ENCODE measurements around the gene STIM2. TPM values are rescaled to one million over a fixed set of nuclear protein-coding genes. Genes with fewer than 3 reads are reported as not detected.

STIM2 gene
- polyA plus RNA-seq, 3 donors: 8.6 to 16.5 (median 8.8) TPM

GRCh38 chr4:26958925-26959653 lies 98.4 kb downstream of the STIM2 start:
- no peak for TF ChIP-seq CTCF (IDR thresholded peaks at IDR 0.05)
- Mint-ChIP-seq H3K9me3 (peaks cover 0 to 3% (median 0%) of the 10 kb centered on the region in 7 donors), H3K27ac (no peak overlapping the region), H3K4me1 (no peaks in the 10 kb centered on the region), H3K4me3 (no peak overlapping the region), H3K36me3 (peaks cover 21 to 29% of the 10 kb centered on the region in 2 donors), H3K27me3 (ENCODE audit: low read depth in 3 of 3) (peaks cover 0 to 3% (median 0%) of the 10 kb centered on the region in 3 donors)
- Histone ChIP-seq H3K27me3 (ENCODE audit: control insufficient read depth in 2 of 2, insufficient read depth in 2 of 2, low read length in 2 of 2) (no peaks in the 10 kb centered on the region), H2AFZ (ENCODE audit: insufficient read depth, low read depth, low read length, poor library complexity, severe bottlenecking) (no peak overlapping the region), H4K20me1 (ENCODE audit: insufficient read depth, low read length) (peaks cover 4% of the 10 kb centered on the region), H3K4me3 (replicated peaks in 1 of 3; ENCODE audit: low read depth in 2 of 3, low read length in 3 of 3) (no peak overlapping the region), H3K4me1 (ENCODE audit: control insufficient read depth in 1 of 2, insufficient read depth in 2 of 2, low read length in 2 of 2) (no peaks in the 10 kb centered on the region), H3K27ac (ENCODE audit: low read depth in 1 of 2, low read length in 2 of 2) (no peak overlapping the region), H3K9me3 (replicated peaks in 1 of 2; ENCODE audit: control insufficient read depth in 1 of 2, insufficient read depth in 1 of 2, low read length in 2 of 2) (no peaks in the 10 kb centered on the region), H3K36me3 (replicated peaks in 1 of 2; ENCODE audit: control insufficient read depth in 1 of 2, insufficient read depth in 2 of 2, low read length in 2 of 2) (peaks cover 13 to 35% of the 10 kb centered on the region in 2 donors), H3K4me2 (replicated peaks; ENCODE audit: extremely low read depth, low read length, poor library complexity, severe bottlenecking) (no peak overlapping the region), H3K9ac (ENCODE audit: insufficient read depth, low read length, poor library complexity, severe bottlenecking) (no peak overlapping the region), H3K79me2 (ENCODE audit: insufficient read depth, low read length) (no peaks in the 10 kb centered on the region)
- no peak for DNase-seq
- intact Hi-C loops (cut with micrococcal nuclease): no loop called here
- 97% methylated on average over 3 of the region's 4 CpGs for WGBS (ENCODE audit: insufficient coverage)

GRCh38 chr4:26959654-26960047 lies 99.0 kb downstream of the STIM2 start:
- Mint-ChIP-seq H3K4me3 (no peak overlapping the region), H3K36me3 (peaks cover 21 to 32% of the 10 kb centered on the region in 2 donors), H3K4me1 (no peaks in the 10 kb centered on the region), H3K27ac (no peak overlapping the region), H3K9me3 (peaks cover 0 to 3% (median 0%) of the 10 kb centered on the region in 7 donors), H3K27me3 (ENCODE audit: low read depth in 3 of 3) (peaks cover 0 to 3% (median 0%) of the 10 kb centered on the region in 3 donors)
- Histone ChIP-seq H2AFZ (ENCODE audit: insufficient read depth, low read depth, low read length, poor library complexity, severe bottlenecking) (no peak overlapping the region), H3K4me3 (replicated peaks in 1 of 3; ENCODE audit: low read depth in 2 of 3, low read length in 3 of 3) (no peak overlapping the region), H3K4me1 (ENCODE audit: control insufficient read depth in 1 of 2, insufficient read depth in 2 of 2, low read length in 2 of 2) (no peaks in the 10 kb centered on the region), H3K36me3 (replicated peaks in 1 of 2; ENCODE audit: control insufficient read depth in 1 of 2, insufficient read depth in 2 of 2, low read length in 2 of 2) (peaks cover 13 to 35% of the 10 kb centered on the region in 2 donors), H3K27me3 (ENCODE audit: control insufficient read depth in 2 of 2, insufficient read depth in 2 of 2, low read length in 2 of 2) (no peaks in the 10 kb centered on the region), H3K79me2 (ENCODE audit: insufficient read depth, low read length) (no peaks in the 10 kb centered on the region), H3K27ac (ENCODE audit: low read depth in 1 of 2, low read length in 2 of 2) (no peak overlapping the region), H3K9ac (ENCODE audit: insufficient read depth, low read length, poor library complexity, severe bottlenecking) (no peak overlapping the region), H3K4me2 (replicated peaks; ENCODE audit: extremely low read depth, low read length, poor library complexity, severe bottlenecking) (no peak overlapping the region), H4K20me1 (ENCODE audit: insufficient read depth, low read length) (peaks cover 4% of the 10 kb centered on the region), H3K9me3 (replicated peaks in 1 of 2; ENCODE audit: control insufficient read depth in 1 of 2, insufficient read depth in 1 of 2, low read length in 2 of 2) (no peaks in the 10 kb centered on the region)
- no peak for DNase-seq
- WGBS (ENCODE audit: insufficient coverage): no CpG with 5 or more reads among the region's 1 CpG
- TF ChIP-seq CTCF (IDR thresholded peaks at IDR 0.05): no peak
- intact Hi-C loops (cut with micrococcal nuclease): no loop called here
